GM12878 (cell line): ENCODE results near the gene PLXNA4. TPM values are rescaled to one million over a fixed set of nuclear protein-coding genes. Genes with fewer than 3 reads are reported as not detected.

Experiments
- ATAC-seq: fragments of 200-7000 bp; cut with Tn5 transposase; 3 replicates; pipeline ENCODE4 v1.9.1; 2020; ENCODE audit warnings: mild to moderate bottlenecking, moderate library complexity
- BruUV-seq: library from RNA; stranded (reverse); fragments of 400-500 nt; replicated peaks from 2 replicates; lab custom pipeline; 2021; lab: Mats Ljungman, UMichigan
- CTCF ChIA-PET: fragments of 300-600 bp; sonication (Branson Sonifier 250); formaldehyde crosslinking; extraction: SDS; loops from one replicate; lab custom pipeline; 2021; ENCODE audit warnings: inconsistent platforms; lab: Yijun Ruan, JAX
- POLR2A ChIA-PET: fragments of 350-600 bp; formaldehyde crosslinking; extraction: SDS; loops from one replicate; lab custom pipeline; 2021; ENCODE audit warnings: inconsistent platforms; lab: Charles Lee
- RAD21 ChIA-PET: fragments of 300-600 bp; sonication (Branson Sonifier 250); formaldehyde crosslinking; loops from one replicate; lab custom pipeline; 2023; ENCODE audit warnings: antibody characterized with exemption; ENCODE audit not compliant: unreplicated experiment; lab: Charles Lee
- SMC1A ChIA-PET: fragments of 300-600 bp; sonication (Branson Sonifier 250); formaldehyde crosslinking; loops from one replicate; lab custom pipeline; 2023; ENCODE audit not compliant: unreplicated experiment, uncharacterized antibody; lab: Charles Lee
- DNase-seq: peaks from one replicate; pipeline ENCODE4 v3.0.0-alpha.2; 2011; ENCODE audit warnings: low read depth, low spot score
- FAIRE-seq: peaks from 3 replicates; lab custom pipeline; 2011; peaks lifted over from hg19 to GRCh38; lab: Jason Lieb, UNC
- H2AFZ ChIP-seq: 2 replicates; pipeline ENCODE4 v1.6.0; 2011; ENCODE audit warnings: low read depth, low read length, control low read depth; ENCODE audit not compliant: control insufficient read depth
- H3K27ac ChIP-seq: 2 replicates; pipeline ENCODE4 v1.5.1; 2011; ENCODE audit warnings: control low read depth; ENCODE audit not compliant: control insufficient read depth, insufficient read depth
- H3K27me3 ChIP-seq, 2 experiments: replicated peaks in 1 of 2; 2 replicates each; pipeline versions ENCODE4 v1.6.0 to v1.6.1; 2011; ENCODE audit warnings: low read length in 1 of 2; ENCODE audit not compliant: control insufficient read depth in 2 of 2, insufficient read depth in 2 of 2
- H3K36me3 ChIP-seq, 2 experiments: 2 replicates each; pipeline ENCODE4 v1.5.1; 2011; ENCODE audit warnings: low read length in 1 of 2; ENCODE audit not compliant: control insufficient read depth in 2 of 2, insufficient read depth in 2 of 2
- H3K4me1 ChIP-seq: 2 replicates; pipeline ENCODE4 v1.6.1; 2011; ENCODE audit warnings: mild to moderate bottlenecking, low read length, moderate library complexity, mixed read lengths; ENCODE audit not compliant: control insufficient read depth, insufficient read depth
- H3K4me2 ChIP-seq: 2 replicates; pipeline ENCODE4 v1.6.0; 2011; ENCODE audit warnings: control low read depth; ENCODE audit not compliant: control insufficient read depth, insufficient read depth
- H3K4me3 ChIP-seq: fragments of 200-600 bp; sonication (generic); 2 replicates; pipeline ENCODE4 v1.5.1; 2016
- H3K79me2 ChIP-seq: 2 replicates; pipeline ENCODE4 v1.6.0; 2011; ENCODE audit warnings: low read length; ENCODE audit not compliant: control insufficient read depth, insufficient read depth
- H3K9ac ChIP-seq: 2 replicates; pipeline ENCODE4 v1.8.0; 2011; ENCODE audit warnings: low read length, control low read depth, mixed read lengths; ENCODE audit not compliant: control insufficient read depth, insufficient read depth
- H3K9me3 ChIP-seq: replicated peaks from 3 replicates; pipeline ENCODE4 v1.5.1; 2011; ENCODE audit warnings: mild to moderate bottlenecking, low read length; ENCODE audit not compliant: control insufficient read depth, insufficient read depth
- H4K20me1 ChIP-seq: 2 replicates; pipeline ENCODE4 v1.6.0; 2011; ENCODE audit not compliant: control insufficient read depth, insufficient read depth
- CBFB ChIP-seq: IDR thresholded peaks from 2 replicates; pipeline ENCODE4 v1.6.1; 2016; ENCODE audit warnings: antibody characterized with exemption, low read depth
- EGR1 ChIP-seq, 2 experiments: IDR thresholded peaks; 1 replicate in 1 of 2; 2 replicates in 1 of 2; pipeline ENCODE4 v1.6.1; 2011 to 2012; ENCODE audit warnings: low read depth in 2 of 2, low read length in 2 of 2, borderline replicate concordance in 1 of 2, mild to moderate bottlenecking in 1 of 2, moderate library complexity in 1 of 2
- ELK1 ChIP-seq: IDR thresholded peaks from 2 replicates; pipeline ENCODE4 v1.6.1; 2012; ENCODE audit warnings: low read depth, low read length, improper control_type of control experiment
- HDGF ChIP-seq: fragments of 450-650 bp; IDR thresholded peaks from 2 replicates; pipeline ENCODE4 v1.6.1; 2016; ENCODE audit warnings: antibody characterized with exemption
- NR2C1 ChIP-seq: fragments of 450-650 bp; IDR thresholded peaks from 2 replicates; pipeline ENCODE4 v1.6.1; 2017; ENCODE audit warnings: antibody characterized with exemption, mild to moderate bottlenecking, moderate library complexity
- NRF1 ChIP-seq: conservative IDR thresholded peaks from 2 replicates; pipeline ENCODE4 v1.6.1; 2011; ENCODE audit warnings: mild to moderate bottlenecking, low read depth, low read length, improper control_type of control experiment
- POLR2A ChIP-seq: IDR thresholded peaks from 2 replicates; pipeline ENCODE4 v1.6.1; 2011; ENCODE audit warnings: low read depth, mild to moderate bottlenecking, low read length
- SKIL ChIP-seq: fragments of 450-650 bp; IDR thresholded peaks from 2 replicates; pipeline ENCODE4 v1.6.1; 2017; ENCODE audit warnings: mild to moderate bottlenecking, low read depth, inconsistent platforms; ENCODE audit not compliant: poor library complexity, severe bottlenecking
- SREBF2 ChIP-seq: IDR thresholded peaks from 2 replicates; pipeline ENCODE4 v1.6.1; 2012; ENCODE audit warnings: mild to moderate bottlenecking, low read length
- TCF3 ChIP-seq: IDR thresholded peaks from 2 replicates; pipeline ENCODE4 v1.6.1; 2012; ENCODE audit warnings: low read depth, mild to moderate bottlenecking, low read length, borderline replicate concordance; ENCODE audit not compliant: insufficient read depth
- ZNF274 ChIP-seq: IDR thresholded peaks from one replicate; pipeline ENCODE4 v1.8.0; 2011; ENCODE audit not compliant: insufficient read length, insufficient read depth
- ZSCAN29 ChIP-seq: fragments of 450-650 bp; IDR thresholded peaks from 2 replicates; pipeline ENCODE4 v1.6.1; 2017; ENCODE audit warnings: mild to moderate bottlenecking, moderate library complexity
- WGBS: methylation state at CpG from one replicate; pipeline ENCODE4 v1.1.6; 2016; ENCODE audit warnings: low lambda C conversion rate; ENCODE audit not compliant: insufficient replicate concordance, insufficient coverage; ENCODE audit errors: missing lambda C conversion rate; 5-methylcytosine and 5-hydroxymethylcytosine counted together
- in situ Hi-C: fragments of 300-500 bp; cut with MboI; formaldehyde crosslinking; loops from 9 replicates; pipeline ENCODE4 v1.14.3; 2018; ENCODE audit warnings: mixed read lengths
- intact Hi-C: fragments of 100-400 bp; cut with micrococcal nuclease; formaldehyde crosslinking; loops from one replicate; pipeline ENCODE4 v1.14.2; 2022; ENCODE audit not compliant: unreplicated experiment
- polyA plus RNA-seq, 11 experiments: library from polyadenylated mRNA; depleted of rRNA in 4 of 11; unstranded in 6 of 11; stranded (reverse) in 5 of 11; fragments of >200 nt; fragmentation: Nextera tagmentation in 4 of 11; fragmentation: Illumina TruSeq in 1 of 11; extraction: Ambion mirVana in 4 of 11; extraction: Trizol in 1 of 11; gene quantifications; 1 replicate in 1 of 11; 2 replicates in 10 of 11; pipeline versions ENCODE4 v1.2.1 to v1.2.3, GENCODE V29; 2011 to 2016; ENCODE audit warnings: inconsistent platforms in 2 of 11, missing spikeins in 2 of 11, low read depth in 1 of 11
- total RNA-seq, 4 experiments: library from RNA; depleted of rRNA in 3 of 4; stranded (reverse); fragments of >200 nt in 3 of 4; fragmentation: Illumina TruSeq in 1 of 4; extraction: Trizol in 1 of 4; gene quantifications; 2 replicates each; pipeline versions ENCODE4 v1.2.1 to v1.2.3, GENCODE V29; 2013 to 2021
- TF ChIP-seq, protein P1 (sequence below): IDR thresholded peaks from 2 replicates; pipeline ENCODE4 v1.6.1; 2011; ENCODE audit warnings: mild to moderate bottlenecking, low read depth, low read length, moderate library complexity; ENCODE audit not compliant: insufficient replicate concordance

PLXNA4 gene
- total and polyA plus RNA-seq, 10 of the 15 experiments (the other 5 are each of a cell fraction or from before 2014, with no cell fraction given): 0.03 TPM; not detected in 9

DNA sequence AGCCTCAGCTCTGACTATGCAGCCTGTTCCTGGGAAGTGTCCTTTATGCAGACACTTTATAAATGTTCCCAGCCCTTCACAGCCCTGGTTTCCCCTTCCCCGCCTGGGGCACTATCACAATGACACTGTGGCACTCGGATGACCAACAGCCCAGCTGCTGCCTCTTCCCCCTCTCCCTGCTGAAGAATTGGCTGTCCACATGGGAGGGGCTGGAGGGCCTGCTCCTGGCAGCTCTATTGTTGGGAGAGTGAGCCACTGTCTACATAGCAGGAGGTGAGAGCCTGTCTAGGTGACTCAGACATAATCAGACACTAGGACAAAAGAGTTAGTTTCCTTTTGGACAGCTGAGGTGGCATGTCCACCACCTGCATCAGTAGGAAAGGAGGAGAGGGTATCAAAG is 437.5 kb downstream of the PLXNA4 start:
- intact Hi-C loops (no loop called here), in situ Hi-C loops (no loop called here)
- Histone ChIP-seq H4K20me1 (no peaks in the 10 kb centered on the region), H3K9me3 (no peaks in the 10 kb centered on the region), H2AFZ (no peak overlapping the region), H3K4me2 (no peak overlapping the region), H3K4me3 (no peak overlapping the region), H3K27me3 (no peaks in the 10 kb centered on the region; a peak in 1 of 4 replicates), H3K27ac (no peak overlapping the region), H3K79me2 (no peaks in the 10 kb centered on the region), H3K36me3 (no peaks in the 10 kb centered on the region), H3K4me1 (no peaks in the 10 kb centered on the region), H3K9ac (no peak overlapping the region)
- TF ChIP-seq TCF3: no peak
- no peak for TF ChIP-seq NR2C1
- TF ChIP-seq EGR1 (IDR thresholded peaks at IDR 0.05; ENCODE audit: borderline replicate concordance in 1 of 2, low read depth in 2 of 2, low read length in 2 of 2): no peak
- no peak for TF ChIP-seq POLR2A
- no peak for TF ChIP-seq ZNF274
- TF ChIP-seq SREBF2: no peak
- TF ChIP-seq HDGF: no peak
- TF ChIP-seq ZSCAN29: no peak
- TF ChIP-seq CBFB: no peak
- TF ChIP-seq SKIL: no peak
- TF ChIP-seq, protein P1, sequence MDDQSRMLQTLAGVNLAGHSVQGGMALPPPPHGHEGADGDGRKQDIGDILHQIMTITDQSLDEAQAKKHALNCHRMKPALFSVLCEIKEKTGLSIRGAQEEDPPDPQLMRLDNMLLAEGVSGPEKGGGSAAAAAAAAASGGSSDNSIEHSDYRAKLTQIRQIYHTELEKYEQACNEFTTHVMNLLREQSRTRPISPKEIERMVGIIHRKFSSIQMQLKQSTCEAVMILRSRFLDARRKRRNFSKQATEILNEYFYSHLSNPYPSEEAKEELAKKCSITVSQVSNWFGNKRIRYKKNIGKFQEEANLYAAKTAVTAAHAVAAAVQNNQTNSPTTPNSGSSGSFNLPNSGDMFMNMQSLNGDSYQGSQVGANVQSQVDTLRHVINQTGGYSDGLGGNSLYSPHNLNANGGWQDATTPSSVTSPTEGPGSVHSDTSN: no peak
- TF ChIP-seq NRF1: no peak
- no peak for TF ChIP-seq ELK1
- FAIRE-seq (no peak), ATAC-seq (no peak), DNase-seq (no peak)
- ChIA-PET POLR2A (no interaction called here), RAD21 (no interaction called here), SMC1A (interaction anchor here (1.3 kb wide), 1 partner anchor 11 kb away, joined by 3 read pairs; no protein-coding TSS in a partner anchor), CTCF (no interaction called here)
- WGBS: 0% methylated on average over 2 of the region's 2 CpGs
- BruUV-seq: no TSS peak
